Measurements from ENCODE around the gene CMBL. TPM values are rescaled to one million over a fixed set of nuclear protein-coding genes. Genes with fewer than 3 reads are reported as not detected.
"Not testable (repeated sequence)": the region's sequence is repeated elsewhere in the genome, so short reads cannot be mapped to it uniquely, and the experiment has no call there.

The CMBL gene
- 10 to 100 TPM; 41.1 to 51.0 (median 49.8) TPM for polyA plus RNA-seq (ENCODE audit: insufficient read length in 3 of 3)

GRCh38 chr5:10307206-10308148 lies at the start of gene CMBL:
Gene CMBL (minus strand): TSS chr5:10307902. CDS start chr5:10290762, 17,140 bp downstream.
- no peak for DNase-seq (ENCODE audit: low read depth in 3 of 3, low spot score in 2 of 3)

- DNase-seq (ENCODE audit: low read depth in 3 of 3, low spot score in 2 of 3), result no peak
These were observed 47.6 kb upstream of the CMBL start for GRCh38 chr5:10355071-10355889.

DNA sequence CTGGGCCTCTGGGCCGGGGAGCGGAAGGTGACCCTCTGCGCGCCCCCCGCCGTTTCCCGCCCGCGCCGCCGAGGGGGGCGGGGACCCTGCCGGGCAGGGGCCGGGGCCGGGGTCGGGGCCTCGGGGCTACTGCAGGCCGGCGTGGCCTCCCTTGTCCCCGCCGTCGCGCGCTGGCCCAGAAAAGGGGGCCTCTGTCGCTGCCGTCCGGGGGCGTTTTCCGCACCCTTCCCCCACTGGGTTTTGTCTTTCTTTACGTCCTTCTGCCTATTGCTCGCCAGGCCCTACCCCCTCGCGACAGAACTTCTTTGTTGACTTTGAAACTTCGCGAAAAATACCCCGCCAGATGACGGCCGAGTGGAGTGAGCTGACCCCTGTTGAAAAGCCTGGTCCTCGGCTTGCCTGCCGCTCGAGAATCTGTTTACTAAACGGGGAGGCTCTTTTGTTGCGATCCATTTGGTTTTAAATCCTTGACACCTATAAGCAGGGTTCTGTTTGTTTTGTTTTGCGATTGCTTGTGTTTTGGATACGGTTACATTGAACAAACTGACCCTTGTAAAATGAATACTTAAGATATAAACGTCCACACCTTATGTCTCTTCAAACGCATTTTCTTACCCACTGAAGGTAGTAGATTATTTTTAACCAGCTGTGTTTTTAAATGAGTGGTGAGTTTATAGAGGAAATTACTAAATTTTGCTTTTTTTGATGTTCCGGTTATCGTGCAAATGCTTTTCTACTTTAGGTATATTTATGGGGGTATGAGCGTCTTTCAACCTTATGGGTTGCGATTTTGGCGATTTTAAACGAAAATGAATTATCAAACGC lies 46.6 kb upstream of the CMBL start:
- DNase-seq (ENCODE audit: low read depth in 3 of 3, low spot score in 2 of 3), result no peak

- DNase-seq (ENCODE audit: low read depth in 3 of 3, low spot score in 2 of 3), result peak in 2 of 3 donors; percentile 84 to 86
These were observed 45.7 kb upstream of the CMBL start, which contains the start of gene MARCHF6 for GRCh38 chr5:10353241-10354047. Gene MARCHF6 (plus strand): TSS chr5:10353695. CDS start chr5:10353899, 204 bp downstream.

- DNase-seq (ENCODE audit: low read depth in 3 of 3, low spot score in 2 of 3), result no peak
These were observed 44.9 kb upstream of the CMBL start for GRCh38 chr5:10352430-10353240.

GRCh38 chr5:10351919-10352318 lies 44.2 kb upstream of the CMBL start:
- DNase-seq (ENCODE audit: low read depth in 3 of 3, low spot score in 2 of 3), result no peak

- DNase-seq (ENCODE audit: low read depth in 3 of 3, low spot score in 2 of 3), result no peak
These were observed 43.6 kb upstream of the CMBL start for GRCh38 chr5:10351199-10351905.

DNA sequence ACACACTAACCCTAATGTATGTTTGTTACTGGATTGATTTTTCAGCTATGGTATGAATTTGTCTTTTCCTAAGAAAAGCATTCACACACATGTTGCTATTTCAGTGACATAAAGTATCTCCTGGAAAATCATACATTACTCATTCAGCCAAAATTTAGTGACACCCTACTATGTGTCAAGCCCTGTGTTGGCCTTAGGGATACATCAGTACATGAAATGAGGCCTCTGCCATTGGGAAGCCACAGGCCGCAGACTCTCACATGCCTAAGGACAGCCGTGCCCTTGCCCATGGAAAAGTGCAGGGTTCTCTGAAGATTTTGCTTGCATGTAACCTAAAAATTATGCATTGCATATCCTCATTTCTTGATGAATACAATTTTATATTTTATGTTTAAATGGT lies 40.6 kb upstream of the CMBL start:
- DNase-seq (ENCODE audit: low read depth in 3 of 3, low spot score in 2 of 3), result no peak

- DNase-seq (ENCODE audit: low read depth in 3 of 3, low spot score in 2 of 3), result not testable (repeated sequence)
These were observed 36.9 kb upstream of the CMBL start for GRCh38 chr5:10344461-10345106.

DNA sequence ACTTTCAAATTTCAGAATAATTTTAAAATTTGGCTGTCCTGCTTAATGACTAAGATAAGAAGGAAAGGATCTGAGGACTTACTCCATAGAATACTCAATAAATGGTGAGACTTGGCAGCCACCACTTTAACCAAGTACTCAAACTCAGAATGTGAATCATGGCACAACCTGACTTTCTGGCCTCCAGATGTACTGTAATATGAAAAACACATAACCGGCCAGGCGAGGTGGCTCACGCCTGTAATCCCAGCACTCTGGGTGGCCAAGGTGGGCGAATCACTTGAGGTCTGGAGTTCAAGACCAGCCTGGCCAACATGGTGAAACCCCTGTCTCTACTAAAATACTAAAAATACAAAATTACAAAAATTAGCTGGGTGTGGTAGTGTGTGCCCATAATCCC lies 35.8 kb upstream of the CMBL start:
- DNase-seq (ENCODE audit: low read depth in 3 of 3, low spot score in 2 of 3), result no peak

DNA sequence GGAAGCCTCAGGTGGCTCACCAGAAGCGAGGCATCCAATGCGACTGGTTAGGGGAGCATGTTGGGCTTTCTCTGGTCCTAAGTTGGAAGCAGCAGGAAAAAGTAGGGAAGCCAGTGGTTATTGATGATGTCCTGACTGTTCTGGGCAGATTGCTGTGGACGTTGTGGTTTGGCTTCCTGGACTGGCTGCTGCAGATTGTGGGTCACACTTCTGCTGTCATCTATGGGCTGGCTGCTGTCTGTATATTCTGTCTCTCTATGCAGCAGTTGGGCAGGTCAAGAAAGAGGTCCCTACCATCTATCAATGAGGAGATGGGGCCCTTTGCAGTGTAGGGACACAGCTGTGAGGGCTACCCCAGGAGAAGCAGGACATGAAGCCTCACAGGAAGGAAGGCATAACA lies 32.3 kb upstream of the CMBL start:
- no peak for DNase-seq (ENCODE audit: low read depth in 3 of 3, low spot score in 2 of 3)

DNA sequence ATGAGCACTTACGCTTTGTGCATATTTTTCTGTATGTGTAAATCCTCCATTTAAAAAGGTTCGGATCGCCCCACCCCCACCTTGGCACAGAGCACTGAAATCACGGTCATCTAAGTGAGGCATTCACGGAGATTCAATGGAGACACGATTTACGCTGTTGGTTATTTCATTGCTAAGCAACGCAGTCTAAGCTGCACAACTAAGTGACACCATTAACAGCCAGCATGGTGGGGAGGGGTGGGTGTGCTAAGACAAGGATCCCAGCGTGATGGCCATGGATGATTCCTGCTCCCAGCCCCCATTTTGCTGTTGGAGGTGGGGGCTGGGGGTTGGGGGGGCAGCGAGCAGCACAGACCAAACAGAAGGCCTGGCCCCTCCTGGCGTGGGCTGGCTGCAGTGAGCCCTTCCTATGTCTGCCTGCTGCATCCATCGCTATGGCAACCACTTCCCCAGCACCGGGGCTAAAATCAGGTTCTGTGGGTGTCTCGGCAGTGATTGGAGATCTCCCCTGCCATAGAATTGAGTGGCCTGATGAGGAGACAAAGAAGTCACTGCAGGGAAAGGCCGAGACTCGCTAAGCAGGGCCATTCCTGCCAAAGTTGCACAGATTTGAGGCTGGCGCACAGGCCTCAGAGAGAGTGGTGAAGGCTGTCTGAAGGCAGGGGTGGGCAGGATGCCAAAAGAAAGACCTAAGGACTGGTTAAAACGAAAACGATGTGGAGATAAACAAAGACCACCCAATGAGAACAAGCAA lies 31.5 kb upstream of the CMBL start:
- no peak for DNase-seq (ENCODE audit: low read depth in 3 of 3, low spot score in 2 of 3)

GRCh38 chr5:10338686-10339057 lies 31.0 kb upstream of the CMBL start:
- no peak for DNase-seq (ENCODE audit: low read depth in 3 of 3, low spot score in 2 of 3)

- no peak for DNase-seq (ENCODE audit: low read depth in 3 of 3, low spot score in 2 of 3)
These were observed 30.3 kb upstream of the CMBL start for GRCh38 chr5:10337986-10338385.

GRCh38 chr5:10337107-10337506 lies 29.4 kb upstream of the CMBL start:
- no peak for DNase-seq (ENCODE audit: low read depth in 3 of 3, low spot score in 2 of 3)

- DNase-seq (ENCODE audit: low read depth in 3 of 3, low spot score in 2 of 3), result no peak
These were observed 28.2 kb upstream of the CMBL start for GRCh38 chr5:10335711-10336470.
